Esophagus muscularis mucosa (tissue), 4 donors: ENCODE data around the gene AJM1.

Experiments used
- CTCF ChIP-seq, 3 experiments: fragments of 200-600 bp in 2 of 3; fragments of 450-650 bp in 1 of 3; sonication (generic) in 2 of 3; IDR thresholded peaks; one replicate each; pipeline ENCODE4 v1.5.1; 2017 to 2019; ENCODE audit warnings: antibody characterized with exemption in 3 of 3, mild to moderate bottlenecking in 2 of 3, moderate library complexity in 1 of 3
- EP300 ChIP-seq: sonication (generic); formaldehyde crosslinking; IDR thresholded peaks from one replicate; pipeline ENCODE4 v1.6.1; 2017; ENCODE audit warnings: antibody characterized with exemption
- POLR2A ChIP-seq: fragments of 450-650 bp; IDR thresholded peaks from one replicate; pipeline ENCODE4 v1.6.1; 2017; ENCODE audit warnings: antibody characterized with exemption, moderate library complexity, mild to moderate bottlenecking, low read depth
- POLR2AphosphoS5 ChIP-seq, 2 donors: sonication (generic); formaldehyde crosslinking; IDR thresholded peaks; one replicate each; pipeline ENCODE4 v1.6.1; 2017; ENCODE audit warnings: antibody characterized with exemption in 2 of 2

GRCh38 chr9:136881691-136882108 lies 39.4 kb downstream of the AJM1 start:
- TF ChIP-seq POLR2AphosphoS5 (IDR thresholded peaks at IDR 0.05), result no peak
- no peak for TF ChIP-seq CTCF (IDR thresholded peaks at IDR 0.05)
- TF ChIP-seq POLR2A, result no peak
- no peak for TF ChIP-seq EP300
